Measurements from ENCODE around the gene DIAPH2.
A peak's percentile ranks its signal among the peaks of the same experiment; 100 is the strongest.

DIAPH2 gene

GRCh38 chrX:97366237-97366636 is 681.6 kb downstream of the DIAPH2 start:
- no peak for TF ChIP-seq ZNF70 (CRISPR knock-in tag; IDR thresholded peaks at IDR 0.05)
- no peak for TF ChIP-seq CSRNP3 (CRISPR knock-in tag; IDR thresholded peaks at IDR 0.05)
- no peak for TF ChIP-seq ZFP3 (CRISPR knock-in tag; IDR thresholded peaks at IDR 0.05)
- TF ChIP-seq ZC3H10 (CRISPR knock-in tag; IDR thresholded peaks at IDR 0.05): no peak
- no peak for TF ChIP-seq CREB5 (CRISPR knock-in tag; IDR thresholded peaks at IDR 0.05; ENCODE audit: low read depth)
- no peak for TF ChIP-seq OSR1 (CRISPR knock-in tag; IDR thresholded peaks at IDR 0.05)
- no peak for TF ChIP-seq ARNTL (CRISPR knock-in tag; IDR thresholded peaks at IDR 0.05; ENCODE audit: borderline replicate concordance, low read depth)
- no peak for TF ChIP-seq PPARA (CRISPR knock-in tag; IDR thresholded peaks at IDR 0.05; ENCODE audit: borderline replicate concordance)
- TF ChIP-seq TCF4 (CRISPR knock-in tag; IDR thresholded peaks at IDR 0.05; ENCODE audit: borderline replicate concordance): no peak
- no peak for TF ChIP-seq GLIS3 (CRISPR knock-in tag; IDR thresholded peaks at IDR 0.05)
- TF ChIP-seq SNAI2 (CRISPR knock-in tag; IDR thresholded peaks at IDR 0.05): no peak
- TF ChIP-seq RARB (CRISPR knock-in tag; IDR thresholded peaks at IDR 0.05): no peak
- TF ChIP-seq CSDC2 (CRISPR knock-in tag; IDR thresholded peaks at IDR 0.05): no peak
- TF ChIP-seq POU6F1 (CRISPR knock-in tag; IDR thresholded peaks at IDR 0.05; ENCODE audit: borderline replicate concordance, low read depth): no peak
- no peak for ATAC-seq

- ATAC-seq: no peak
These were observed 682.5 kb downstream of the DIAPH2 start for GRCh38 chrX:97367125-97367524.

GRCh38 chrX:97369947-97370346 is 685.3 kb downstream of the DIAPH2 start:
- ATAC-seq: no peak
- no peak for TF ChIP-seq CSDC2 (CRISPR knock-in tag; IDR thresholded peaks at IDR 0.05)
- TF ChIP-seq CSRNP3 (CRISPR knock-in tag; IDR thresholded peaks at IDR 0.05): no peak
- TF ChIP-seq ZFP3 (CRISPR knock-in tag; IDR thresholded peaks at IDR 0.05): no peak
- no peak for TF ChIP-seq RARB (CRISPR knock-in tag; IDR thresholded peaks at IDR 0.05)
- no peak for TF ChIP-seq TOX (CRISPR knock-in tag; IDR thresholded peaks at IDR 0.05; ENCODE audit: borderline replicate concordance)
- TF ChIP-seq OSR1 (CRISPR knock-in tag; IDR thresholded peaks at IDR 0.05): no peak
- no peak for TF ChIP-seq PATZ1 (CRISPR knock-in tag; IDR thresholded peaks at IDR 0.05; ENCODE audit: borderline replicate concordance)
- no peak for TF ChIP-seq TCF4 (CRISPR knock-in tag; IDR thresholded peaks at IDR 0.05; ENCODE audit: borderline replicate concordance)
- TF ChIP-seq CREB5 (CRISPR knock-in tag; IDR thresholded peaks at IDR 0.05; ENCODE audit: low read depth): no peak
- TF ChIP-seq ZNF70 (CRISPR knock-in tag; IDR thresholded peaks at IDR 0.05): no peak
- TF ChIP-seq BACH2 (CRISPR knock-in tag; IDR thresholded peaks at IDR 0.05; ENCODE audit: borderline replicate concordance): no peak
- TF ChIP-seq GLIS3 (CRISPR knock-in tag; IDR thresholded peaks at IDR 0.05): no peak
- TF ChIP-seq PPARA (CRISPR knock-in tag; IDR thresholded peaks at IDR 0.05; ENCODE audit: borderline replicate concordance): no peak
- no peak for TF ChIP-seq POU6F1 (CRISPR knock-in tag; IDR thresholded peaks at IDR 0.05; ENCODE audit: borderline replicate concordance, low read depth)
- TF ChIP-seq ZNF565 (CRISPR knock-in tag; conservative IDR thresholded peaks at IDR 0.05; ENCODE audit: low read depth): no peak
- TF ChIP-seq ZC3H10 (CRISPR knock-in tag; IDR thresholded peaks at IDR 0.05): no peak
- TF ChIP-seq ISL1 (CRISPR knock-in tag; IDR thresholded peaks at IDR 0.05): no peak
- TF ChIP-seq ZNF8 (CRISPR knock-in tag; IDR thresholded peaks at IDR 0.05): no peak
- no peak for TF ChIP-seq SNAI2 (CRISPR knock-in tag; IDR thresholded peaks at IDR 0.05)

More at GRCh38 chrX:97367125-97367524, 682.5 kb downstream of the DIAPH2 start:
- peak; percentile 24; the same call in 1 of the 2 replicates for TF ChIP-seq ISL1 (CRISPR knock-in tag; IDR thresholded peaks at IDR 0.05)
- no peak for TF ChIP-seq ZNF565 (CRISPR knock-in tag; conservative IDR thresholded peaks at IDR 0.05; ENCODE audit: low read depth)
- TF ChIP-seq CREB5 (CRISPR knock-in tag; IDR thresholded peaks at IDR 0.05; ENCODE audit: low read depth): no peak
